IPS-20b (cell line): ENCODE measurements around the gene MAFF.
"Not testable (repeated sequence)": the region's sequence is repeated elsewhere in the genome, so short reads cannot be mapped to it uniquely, and the experiment has no call there.

Experiments used
- H3K27ac ChIP-seq: one replicate; pipeline ENCODE4 v1.5.1; 2013; ENCODE audit warnings: low read length
- H3K27me3 ChIP-seq: 2 replicates; pipeline ENCODE4 v1.6.1; 2013; ENCODE audit warnings: mild to moderate bottlenecking, low read length, inconsistent platforms; ENCODE audit not compliant: insufficient read depth
- H3K36me3 ChIP-seq: 2 replicates; pipeline ENCODE4 v1.6.1; 2013; ENCODE audit warnings: low read depth, mild to moderate bottlenecking, inconsistent platforms, low read length, moderate library complexity; ENCODE audit not compliant: insufficient read depth
- H3K4me1 ChIP-seq: 2 replicates; pipeline ENCODE4 v1.6.1; 2013; ENCODE audit warnings: mild to moderate bottlenecking, control low read depth, inconsistent platforms, low read length, moderate library complexity; ENCODE audit not compliant: insufficient read depth
- H3K4me3 ChIP-seq: 2 replicates; pipeline ENCODE4 v1.5.1; 2013; ENCODE audit warnings: mild to moderate bottlenecking, low read length, inconsistent platforms
- H3K9ac ChIP-seq: 2 replicates; pipeline ENCODE4 v1.6.1; 2013; ENCODE audit warnings: low read depth, mild to moderate bottlenecking, inconsistent platforms, low read length, moderate library complexity
- H3K9me3 ChIP-seq: 2 replicates; pipeline ENCODE4 v1.6.1; 2013; ENCODE audit warnings: mild to moderate bottlenecking, low read depth, low read length, inconsistent platforms; ENCODE audit not compliant: insufficient read depth

Gene MAFF

GRCh38 chr22:38171927-38172831 lies 29.6 kb upstream of the MAFF start:
- Histone ChIP-seq H3K4me3 (no peak overlapping the region), H3K4me1 (no peaks in the 10 kb centered on the region), H3K9me3 (no peaks in the 10 kb centered on the region), H3K36me3 (no peaks in the 10 kb centered on the region), H3K27me3 (no peaks in the 10 kb centered on the region), H3K9ac (no peak overlapping the region), H3K27ac (no peak overlapping the region)

GRCh38 chr22:38172832-38173640 lies 28.8 kb upstream of the MAFF start:
- Histone ChIP-seq H3K9me3 (no peaks in the 10 kb centered on the region), H3K9ac (no peak overlapping the region; the same call in 1 of the 2 replicates), H3K4me3 (no peak overlapping the region), H3K27ac (no peak overlapping the region), H3K36me3 (no peaks in the 10 kb centered on the region), H3K27me3 (no peaks in the 10 kb centered on the region), H3K4me1 (no peaks in the 10 kb centered on the region)

GRCh38 chr22:38173641-38173906 lies 28.2 kb upstream of the MAFF start:
- Histone ChIP-seq H3K27ac (no peak overlapping the region), H3K4me3 (no peak overlapping the region), H3K36me3 (no peaks in the 10 kb centered on the region), H3K9me3 (no peaks in the 10 kb centered on the region), H3K4me1 (no peaks in the 10 kb centered on the region), H3K27me3 (no peaks in the 10 kb centered on the region), H3K9ac (no peak overlapping the region)

GRCh38 chr22:38174626-38175025 lies 27.2 kb upstream of the MAFF start:
- Histone ChIP-seq H3K27me3 (no peaks in the 10 kb centered on the region), H3K4me3 (no peak overlapping the region), H3K4me1 (no peaks in the 10 kb centered on the region), H3K9ac (no peak overlapping the region), H3K36me3 (no peaks in the 10 kb centered on the region), H3K9me3 (no peaks in the 10 kb centered on the region), H3K27ac (no peak overlapping the region)

- Histone ChIP-seq H3K4me3 (no peak overlapping the region), H3K36me3 (no peaks in the 10 kb centered on the region), H3K27me3 (no peaks in the 10 kb centered on the region), H3K4me1 (peaks cover 3% of the 10 kb centered on the region; the same call in 1 of the 2 replicates), H3K27ac (no peak overlapping the region), H3K9me3 (no peaks in the 10 kb centered on the region), H3K9ac (no peak overlapping the region)
Observed at GRCh38 chr22:38175206-38176118, 26.3 kb upstream of the MAFF start.

- Histone ChIP-seq H3K27me3 (no peaks in the 10 kb centered on the region), H3K4me1 (peaks cover 11% of the 10 kb centered on the region; the same call in 1 of the 2 replicates), H3K9me3 (no peaks in the 10 kb centered on the region), H3K27ac (no peak overlapping the region), H3K36me3 (no peaks in the 10 kb centered on the region), H3K4me3 (no peak overlapping the region), H3K9ac (no peak overlapping the region)
Observed at GRCh38 chr22:38176170-38176741, 25.5 kb upstream of the MAFF start.

GRCh38 chr22:38177044-38177443 lies 24.8 kb upstream of the MAFF start:
- no peaks in the 10 kb centered on the region for H3K27me3 ChIP-seq

GRCh38 chr22:38177571-38177925 lies 24.2 kb upstream of the MAFF start:
- H3K9ac ChIP-seq, H3K9me3 ChIP-seq, H3K27me3 ChIP-seq, H3K27ac ChIP-seq, H3K4me3 ChIP-seq, H3K36me3 ChIP-seq: not testable (repeated sequence)
- H3K4me1 ChIP-seq: peaks cover 15% of the 10 kb centered on the region; the same call in 1 of the 2 replicates

More at GRCh38 chr22:38177044-38177443, 24.8 kb upstream of the MAFF start:
- H3K9ac ChIP-seq: no peak overlapping the region
- H3K9me3 ChIP-seq: no peaks in the 10 kb centered on the region
- no peaks in the 10 kb centered on the region for H3K36me3 ChIP-seq
- peaks cover 13% of the 10 kb centered on the region; the same call in 1 of the 2 replicates for H3K4me1 ChIP-seq
- no peak overlapping the region for H3K4me3 ChIP-seq
- H3K27ac ChIP-seq: no peak overlapping the region

- H3K9ac ChIP-seq: no peak overlapping the region
- no peaks in the 10 kb centered on the region for H3K27me3 ChIP-seq
- no peak overlapping the region for H3K27ac ChIP-seq
- H3K4me3 ChIP-seq: no peak overlapping the region
- no peaks in the 10 kb centered on the region for H3K36me3 ChIP-seq
- H3K9me3 ChIP-seq: no peaks in the 10 kb centered on the region
- H3K4me1 ChIP-seq: peaks cover 15% of the 10 kb centered on the region; the same call in 1 of the 2 replicates
Observed at GRCh38 chr22:38177926-38178604, 23.7 kb upstream of the MAFF start.

- not testable (repeated sequence) for H3K27ac ChIP-seq, H3K9me3 ChIP-seq, H3K36me3 ChIP-seq, H3K4me3 ChIP-seq, H3K27me3 ChIP-seq, H3K9ac ChIP-seq
- peaks cover 15% of the 10 kb centered on the region; the same call in 1 of the 2 replicates for H3K4me1 ChIP-seq
Observed at GRCh38 chr22:38178605-38178937, 23.2 kb upstream of the MAFF start.
